Measurements from ENCODE around the gene GJA4.

GRCh38 chr1:34808051-34808810 is 15.4 kb downstream of the GJA4 start:
- TF ChIP-seq CTCF (conservative IDR thresholded peaks at IDR 0.05; ENCODE audit: low read depth, low read length) (no peak), EZH2 (IDR thresholded peaks at IDR 0.05; ENCODE audit: borderline replicate concordance, low read depth, low read length, poor library complexity, severe bottlenecking) (no peak)

Data from A673 (cell line).